Left ventricle myocardium inferior (tissue), 1 donor: ENCODE results near the gene NOXO1. TPM values are rescaled to one million over a fixed set of nuclear protein-coding genes. Genes with fewer than 3 reads are reported as not detected.

ENCODE experiments used
- DNase-seq: peaks from one replicate; pipeline ENCODE4 v3.0.0-alpha.2; 2020
- H3K27ac ChIP-seq: fragments of 200-600 bp; replicated peaks from 2 replicates; pipeline ENCODE4 v1.8.0; 2021
- H3K27me3 ChIP-seq: fragments of 200-600 bp; 2 replicates; pipeline ENCODE4 v1.8.0; 2021; ENCODE audit warnings: low read depth
- H3K36me3 ChIP-seq: fragments of 200-600 bp; 2 replicates; pipeline ENCODE4 v1.8.0; 2021
- H3K4me1 ChIP-seq: fragments of 200-600 bp; 2 replicates; pipeline ENCODE4 v1.8.0; 2021
- H3K4me3 ChIP-seq: fragments of 200-600 bp; 2 replicates; pipeline ENCODE4 v1.8.0; 2021; ENCODE audit warnings: mild to moderate bottlenecking, moderate library complexity
- H3K9me3 ChIP-seq: fragments of 200-600 bp; replicated peaks from 2 replicates; pipeline ENCODE4 v1.8.0; 2021
- intact Hi-C: fragments of 100-400 bp; cut with micrococcal nuclease; formaldehyde crosslinking; loops from one replicate; pipeline ENCODE4 v1.11.0; 2022
- total RNA-seq: library from RNA; stranded (reverse); fragmentation: NEBNext Ultra II Directional; extraction: Animal tissue kit (Norgen Biotek cat#: 25700); gene quantifications from one replicate; pipeline ENCODE4 v1.2.1, GENCODE V29; 2021
- TF ChIP-seq, protein P1 (sequence below): fragments of 200-600 bp; IDR thresholded peaks from 2 replicates; pipeline ENCODE4 v1.8.0; 2021; ENCODE audit warnings: antibody characterized with exemption, mild to moderate bottlenecking, borderline replicate concordance
- donor health status: DM: no; HTN: yes; CAD: no; lungs with severe emphysema.

Gene NOXO1
- total RNA-seq, 1 donor from 2014 or later, result not detected

DNA sequence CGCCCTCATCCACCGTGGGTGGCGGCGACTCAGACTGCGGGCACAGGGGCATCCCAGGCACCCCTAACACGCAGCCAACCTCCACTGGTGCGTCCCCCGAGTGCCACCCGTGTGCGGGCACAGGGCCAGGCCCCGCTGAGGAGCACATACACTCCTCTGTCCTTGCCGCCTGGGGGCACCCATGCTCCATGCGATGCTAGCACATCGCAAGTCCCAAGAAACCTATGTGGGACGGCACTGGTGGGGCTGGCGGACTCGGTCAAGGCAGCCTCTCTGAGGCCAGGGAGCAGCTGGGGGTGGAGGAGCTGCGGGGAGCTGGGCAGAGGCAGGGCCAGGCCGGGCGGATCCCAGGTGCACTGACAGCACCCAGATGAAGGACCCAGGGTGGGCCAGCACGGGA lies 24.4 kb upstream of the NOXO1 start:
- Histone ChIP-seq H3K4me1 (peaks cover 74% of the 10 kb centered on the region), H3K9me3 (no peaks in the 10 kb centered on the region), H3K36me3 (peaks cover 28% of the 10 kb centered on the region), H3K27me3 (no peaks in the 10 kb centered on the region), H3K27ac (no peak overlapping the region), H3K4me3 (no peak overlapping the region)
- DNase-seq, result no peak
- intact Hi-C loops, result no loop called here
- TF ChIP-seq, protein P1, sequence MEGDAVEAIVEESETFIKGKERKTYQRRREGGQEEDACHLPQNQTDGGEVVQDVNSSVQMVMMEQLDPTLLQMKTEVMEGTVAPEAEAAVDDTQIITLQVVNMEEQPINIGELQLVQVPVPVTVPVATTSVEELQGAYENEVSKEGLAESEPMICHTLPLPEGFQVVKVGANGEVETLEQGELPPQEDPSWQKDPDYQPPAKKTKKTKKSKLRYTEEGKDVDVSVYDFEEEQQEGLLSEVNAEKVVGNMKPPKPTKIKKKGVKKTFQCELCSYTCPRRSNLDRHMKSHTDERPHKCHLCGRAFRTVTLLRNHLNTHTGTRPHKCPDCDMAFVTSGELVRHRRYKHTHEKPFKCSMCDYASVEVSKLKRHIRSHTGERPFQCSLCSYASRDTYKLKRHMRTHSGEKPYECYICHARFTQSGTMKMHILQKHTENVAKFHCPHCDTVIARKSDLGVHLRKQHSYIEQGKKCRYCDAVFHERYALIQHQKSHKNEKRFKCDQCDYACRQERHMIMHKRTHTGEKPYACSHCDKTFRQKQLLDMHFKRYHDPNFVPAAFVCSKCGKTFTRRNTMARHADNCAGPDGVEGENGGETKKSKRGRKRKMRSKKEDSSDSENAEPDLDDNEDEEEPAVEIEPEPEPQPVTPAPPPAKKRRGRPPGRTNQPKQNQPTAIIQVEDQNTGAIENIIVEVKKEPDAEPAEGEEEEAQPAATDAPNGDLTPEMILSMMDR, result no peak

DNA sequence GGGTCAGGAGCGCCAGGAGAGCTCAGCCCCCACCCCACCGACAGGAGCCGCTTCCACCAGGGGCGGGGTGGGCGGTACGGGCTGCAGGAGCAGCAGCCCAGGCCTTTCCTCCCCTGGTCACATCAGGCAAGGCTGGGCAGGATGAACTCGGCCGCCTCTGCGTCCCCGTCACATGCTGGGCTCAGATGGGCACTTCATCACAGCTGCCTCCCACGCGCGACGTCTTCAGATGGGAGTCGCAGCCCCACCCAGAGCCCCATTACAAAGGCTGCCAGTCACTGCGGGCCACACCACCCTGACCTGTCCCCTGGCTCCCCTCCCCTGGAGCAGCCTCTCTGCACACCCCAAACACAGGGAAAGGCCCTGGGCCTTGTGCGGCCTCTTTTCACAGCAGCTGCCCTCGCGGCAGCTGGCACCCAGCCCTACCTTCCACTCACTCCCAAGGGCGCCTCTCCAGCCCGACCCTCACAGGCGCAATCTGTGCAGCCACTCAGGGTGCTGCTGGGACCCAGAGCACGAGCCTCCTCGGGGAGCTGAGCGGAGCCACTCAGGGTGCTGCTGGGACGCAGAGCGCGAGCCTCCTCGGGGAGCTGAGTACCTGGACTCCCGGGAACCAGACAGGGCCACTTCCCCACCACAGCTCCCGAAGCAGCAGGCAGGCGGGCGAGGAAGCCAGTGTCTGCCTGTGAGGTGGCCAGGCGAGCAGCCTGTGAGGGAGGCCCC lies 23.7 kb upstream of the NOXO1 start:
- Histone ChIP-seq H3K27me3 (no peaks in the 10 kb centered on the region), H3K9me3 (no peaks in the 10 kb centered on the region), H3K36me3 (peaks cover 34% of the 10 kb centered on the region), H3K27ac (no peak overlapping the region), H3K4me3 (no peak overlapping the region), H3K4me1 (peaks cover 67% of the 10 kb centered on the region)
- DNase-seq, result no peak
- TF ChIP-seq, protein P1, result no peak
- intact Hi-C loops, result no loop called here

DNA sequence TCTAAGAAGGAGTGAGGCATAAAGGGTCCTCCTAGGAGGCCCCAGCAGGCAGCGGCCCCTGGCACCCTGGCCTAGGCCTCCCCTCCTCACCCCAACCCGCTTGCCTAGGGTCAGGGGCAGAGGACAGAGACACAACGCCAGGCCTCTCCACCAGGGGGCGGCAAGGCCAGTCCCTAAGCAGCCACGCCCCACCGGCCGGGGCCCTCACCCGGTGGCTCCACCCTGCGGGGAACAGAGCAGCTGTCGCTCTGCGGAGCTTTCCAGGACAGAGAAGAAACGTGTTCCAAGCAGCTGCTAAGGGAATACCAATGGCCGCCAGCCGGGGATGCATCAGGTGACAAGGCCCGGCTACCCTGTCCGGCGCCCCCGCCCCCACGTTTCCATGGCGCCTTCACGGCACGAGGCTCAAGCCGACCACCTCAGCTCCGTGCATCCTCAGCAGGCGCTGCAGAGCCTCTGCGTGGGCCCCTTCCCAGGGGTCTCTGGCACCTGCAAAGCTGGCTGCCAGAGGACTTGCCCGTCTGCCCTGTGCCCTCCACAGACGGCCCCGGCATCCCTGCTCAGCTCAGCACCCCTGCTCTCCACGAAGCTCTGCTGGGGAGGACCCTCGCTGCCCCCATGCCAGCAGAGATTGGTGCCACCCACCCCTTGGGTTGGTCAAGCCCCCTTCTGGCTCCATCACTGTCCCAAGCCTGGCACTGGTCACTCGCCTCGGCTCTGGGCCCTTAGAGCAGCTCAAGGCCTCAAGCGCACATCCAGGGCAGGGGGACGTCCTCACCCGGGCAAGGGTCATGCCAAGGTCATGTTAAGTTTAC lies 22.8 kb upstream of the NOXO1 start:
- H3K4me3 ChIP-seq, result peak overlapping the region; percentile 53
- intact Hi-C loops, result no loop called here

DNA sequence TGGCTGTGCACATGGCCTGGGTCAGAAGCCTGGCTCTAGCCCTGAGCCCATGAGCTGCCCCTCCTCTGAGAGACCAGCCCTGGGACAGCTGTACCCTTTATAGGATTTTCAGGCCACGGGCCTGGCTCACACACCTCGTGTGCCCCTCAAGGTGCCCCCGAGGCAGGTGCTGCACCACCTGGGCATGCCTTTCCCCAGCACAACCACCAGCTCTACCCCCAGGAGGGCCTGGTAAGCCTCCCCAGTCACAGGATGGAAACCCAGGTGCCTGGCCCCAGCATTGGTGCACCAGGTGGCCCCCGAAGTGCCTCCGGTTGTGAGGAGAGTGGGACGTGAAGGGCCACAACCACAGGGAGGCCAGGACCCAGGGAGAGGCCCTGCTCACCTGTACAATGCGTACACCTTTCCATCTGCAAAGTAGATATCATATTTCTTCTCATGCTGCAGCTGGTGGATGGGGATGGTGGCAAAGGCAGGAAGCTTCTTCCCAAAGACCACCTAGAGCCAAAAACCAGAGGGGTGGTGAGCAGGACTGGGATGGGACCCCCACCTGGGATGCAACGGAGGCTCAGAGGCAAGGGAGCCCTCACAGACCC lies 22.1 kb upstream of the NOXO1 start:
- peaks cover 50% of the 10 kb centered on the region for H3K36me3 ChIP-seq
- H3K4me1 ChIP-seq, result peaks cover 53% of the 10 kb centered on the region
- TF ChIP-seq, protein P1, result no peak

More for the DNA sequence above, 22.8 kb upstream of the NOXO1 start:
- Histone ChIP-seq H3K36me3 (peaks cover 43% of the 10 kb centered on the region), H3K27ac (peak overlapping the region; percentile 71), H3K4me1 (peaks cover 61% of the 10 kb centered on the region), H3K9me3 (no peaks in the 10 kb centered on the region), H3K27me3 (no peaks in the 10 kb centered on the region)
- TF ChIP-seq, protein P1, result peak; percentile 98
- DNase-seq, result peak; percentile 90

DNA sequence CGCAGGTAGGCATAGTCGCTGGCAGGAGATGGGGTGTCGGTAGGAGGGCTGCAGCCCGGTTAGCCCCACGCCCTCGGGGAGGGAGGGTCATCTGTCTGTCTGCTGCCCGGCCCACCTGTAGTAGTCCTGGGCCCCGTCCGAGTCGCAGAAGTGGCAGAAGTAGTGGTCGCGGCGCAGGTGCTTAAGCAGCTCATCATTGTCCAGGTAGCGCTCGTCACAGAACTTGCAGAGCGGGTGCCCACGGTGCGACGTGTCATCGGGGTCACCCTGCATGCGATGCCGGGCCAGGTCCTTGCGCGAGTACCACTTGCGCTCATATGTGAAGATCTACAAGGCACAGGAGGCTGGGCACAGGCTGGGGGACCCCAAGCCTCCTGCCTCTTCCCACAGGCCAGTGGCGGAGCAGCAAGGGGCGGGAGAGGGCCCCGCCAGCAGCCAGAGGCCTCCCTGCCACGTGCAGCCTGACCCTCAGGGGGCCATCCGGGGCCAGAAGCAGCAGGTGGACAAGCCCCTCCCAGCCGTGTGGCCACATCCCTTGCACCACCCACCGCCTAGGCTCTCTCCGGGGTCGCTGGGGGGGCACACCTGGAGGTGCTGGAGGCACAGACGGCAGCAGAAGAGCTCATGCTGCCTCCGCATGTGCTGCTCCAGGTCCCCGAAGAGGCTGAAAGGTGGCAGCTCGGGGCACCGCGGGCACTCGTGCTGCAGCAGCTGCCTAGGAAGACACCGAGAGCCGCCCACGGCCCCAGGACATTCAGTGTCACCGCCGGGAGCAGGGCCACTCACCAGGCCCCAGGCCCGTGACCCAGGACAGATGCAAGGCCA lies 21.3 kb upstream of the NOXO1 start:
- Histone ChIP-seq H3K4me3 (no peak overlapping the region), H3K9me3 (no peaks in the 10 kb centered on the region), H3K27me3 (no peaks in the 10 kb centered on the region), H3K27ac (no peak overlapping the region), H3K36me3 (peaks cover 57% of the 10 kb centered on the region), H3K4me1 (peaks cover 46% of the 10 kb centered on the region)
- DNase-seq, result no peak
- TF ChIP-seq, protein P1, result no peak
- intact Hi-C loops, result no loop called here

More for the DNA sequence above, 22.1 kb upstream of the NOXO1 start:
- Histone ChIP-seq H3K9me3 (no peaks in the 10 kb centered on the region), H3K27ac (peak overlapping the region; percentile 71), H3K4me3 (no peak overlapping the region), H3K27me3 (no peaks in the 10 kb centered on the region)
- no peak for DNase-seq
- intact Hi-C loops, result no loop called here
